Kidney (tissue), 14 donors: ENCODE measurements around the gene CD109. TPM values are rescaled to one million over a fixed set of nuclear protein-coding genes. Genes with fewer than 3 reads are reported as not detected.

Experiments
- DNase-seq, 5 donors: peaks; one replicate each; pipeline ENCODE4 v3.0.0-alpha.2; 2013 to 2020
- FAIRE-seq: peaks from 2 replicates; lab custom pipeline; 2012; peaks lifted over from hg19 to GRCh38; lab: Jason Lieb, UNC
- H3K27ac ChIP-seq, 2 donors: one replicate each; pipeline ENCODE4 v1.7.0; 2013; ENCODE audit warnings: low read depth in 2 of 2, low read length in 2 of 2, inconsistent platforms in 1 of 2
- H3K27me3 ChIP-seq: one replicate; pipeline ENCODE4 v1.7.1; 2013; ENCODE audit warnings: low read length, inconsistent platforms; ENCODE audit not compliant: control insufficient read depth, insufficient read depth
- H3K36me3 ChIP-seq, 3 donors: one replicate each; pipeline versions ENCODE4 v1.7.0 to v1.7.1; 2013; ENCODE audit warnings: low read length in 3 of 3, control low read depth in 1 of 3, inconsistent platforms in 1 of 3; ENCODE audit not compliant: insufficient read depth in 3 of 3, control insufficient read depth in 2 of 3
- H3K4me1 ChIP-seq, 3 donors: one replicate each; pipeline versions ENCODE4 v1.7.0 to v1.7.1; 2013; ENCODE audit warnings: low read length in 3 of 3, inconsistent platforms in 1 of 3, low read depth in 1 of 3; ENCODE audit not compliant: control insufficient read depth in 2 of 3, insufficient read depth in 2 of 3
- H3K4me3 ChIP-seq, 3 donors: one replicate each; pipeline versions ENCODE4 v1.7.0 to v1.8.1; 2013; ENCODE audit warnings: low read length in 3 of 3, control low read depth in 1 of 3, inconsistent platforms in 1 of 3
- H3K9ac ChIP-seq, 3 donors: one replicate each; pipeline versions ENCODE4 v1.7.0 to v1.7.1; 2013; ENCODE audit warnings: low read length in 3 of 3, control low read depth in 1 of 3, inconsistent platforms in 1 of 3
- H3K9me3 ChIP-seq, 3 donors: one replicate each; pipeline versions ENCODE4 v1.7.0 to v1.7.1; 2013; ENCODE audit warnings: low read length in 3 of 3, control low read depth in 1 of 3, inconsistent platforms in 1 of 3; ENCODE audit not compliant: control insufficient read depth in 2 of 3, insufficient read depth in 1 of 3
- CTCF ChIP-seq: IDR thresholded peaks from 3 replicates; pipeline ENCODE4 v1.5.1; 2012; ENCODE audit warnings: mild to moderate bottlenecking, moderate library complexity, borderline replicate concordance; ENCODE audit not compliant: insufficient read depth; ENCODE audit errors: extremely low read depth
- intact Hi-C: fragments of 100-400 bp; cut with DNase I; formaldehyde crosslinking; loops from one replicate; pipeline ENCODE4 v1.11.1; 2022
- polyA plus RNA-seq: library from polyadenylated mRNA; stranded (reverse); fragments of 350-450 nt; fragmentation: Illumina TruSeq; extraction: RNeasy Lipid Tissue Mini Kit (QIAGEN cat#74804); gene quantifications from one replicate; pipeline ENCODE4 v1.2.3, GENCODE V29; 2014; ENCODE audit warnings: low read depth, low replicate concordance; ENCODE audit not compliant: insufficient read depth
- total RNA-seq: library from RNA; stranded (reverse); fragmentation: NEBNext Ultra II Directional; extraction: Animal tissue kit (Norgen Biotek cat#: 25700); gene quantifications from one replicate; pipeline ENCODE4 v1.2.1, GENCODE V29; 2021
- donor health status: control.
- donor health status: control.
- donor health status: control.
- donor health status: control.
- donor health status: control.
- donor health status: DM: yes; HTN: yes; CAD: no.
- donor health status: Normal renal cell carcinoma (clear cell type).

Gene CD109
- total and polyA plus RNA-seq, 2 donors from 2014 or later = 3.7 to 19.0 TPM

DNA sequence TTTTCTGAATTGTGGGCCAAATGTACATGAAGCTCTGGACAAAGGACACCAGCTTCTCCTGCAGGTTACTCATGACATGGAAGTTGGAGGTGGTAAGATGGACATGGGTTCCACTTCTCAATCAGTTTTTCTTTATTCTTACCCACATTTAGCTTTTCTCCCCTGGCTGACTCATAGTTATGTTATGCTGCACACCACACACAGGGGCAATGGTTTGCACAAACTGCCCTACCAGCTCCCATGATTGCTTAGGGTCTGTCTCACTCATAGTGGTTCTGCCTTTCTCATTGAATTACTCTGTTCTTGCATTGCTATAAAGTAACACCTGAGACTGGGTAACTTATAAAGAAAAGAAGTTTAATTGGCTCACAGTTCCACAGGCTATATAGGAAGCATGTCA lies 4.5 kb upstream of the CD109 start:
- H3K27ac ChIP-seq = no peak overlapping the region
- FAIRE-seq = no peak
- H3K9ac ChIP-seq = no peak overlapping the region
- no peaks in the 10 kb centered on the region for H3K36me3 ChIP-seq
- H3K9me3 ChIP-seq = no peaks in the 10 kb centered on the region
- intact Hi-C loops = no loop called here
- H3K4me1 ChIP-seq = no peaks in the 10 kb centered on the region
- H3K4me3 ChIP-seq = no peak overlapping the region
- no peaks in the 10 kb centered on the region for H3K27me3 ChIP-seq
- no peak for TF ChIP-seq CTCF
- DNase-seq = no peak

- peak overlapping the region in 1 of 3 donors; percentile 71 for H3K4me3 ChIP-seq
- no peaks in the 10 kb centered on the region for H3K9me3 ChIP-seq
- no peak for FAIRE-seq
- intact Hi-C loops = no loop called here
- no peaks in the 10 kb centered on the region for H3K4me1 ChIP-seq
- TF ChIP-seq CTCF = no peak
- H3K36me3 ChIP-seq = no peaks in the 10 kb centered on the region
- peak overlapping the region in 1 of 2 donors; percentile 7 for H3K27ac ChIP-seq
- H3K9ac ChIP-seq = no peak overlapping the region
- peak in 1 of 5 donors; percentile 16 for DNase-seq
- H3K27me3 ChIP-seq = no peaks in the 10 kb centered on the region
Observed at GRCh38 chr6:73694711-73695411, 1.1 kb upstream of the CD109 start.

- Histone ChIP-seq H3K4me3 (peak overlapping the region in 1 of 3 donors; percentile 71), H3K4me1 (no peaks in the 10 kb centered on the region), H3K36me3 (no peaks in the 10 kb centered on the region), H3K9me3 (no peaks in the 10 kb centered on the region), H3K27me3 (no peaks in the 10 kb centered on the region), H3K27ac (no peak overlapping the region), H3K9ac (no peak overlapping the region)
- FAIRE-seq (no peak), DNase-seq (no peak)
- TF ChIP-seq CTCF = no peak
- intact Hi-C loops = no loop called here
Observed at GRCh38 chr6:73696966-73697655, 1.1 kb downstream of the CD109 start.
